ENCODE data around the gene GABRB2. TPM values are rescaled to one million over a fixed set of nuclear protein-coding genes. Genes with fewer than 3 reads are reported as not detected.

Gene GABRB2
- total and polyA plus RNA-seq, 2 experiments from 2014 or later = not detected

DNA sequence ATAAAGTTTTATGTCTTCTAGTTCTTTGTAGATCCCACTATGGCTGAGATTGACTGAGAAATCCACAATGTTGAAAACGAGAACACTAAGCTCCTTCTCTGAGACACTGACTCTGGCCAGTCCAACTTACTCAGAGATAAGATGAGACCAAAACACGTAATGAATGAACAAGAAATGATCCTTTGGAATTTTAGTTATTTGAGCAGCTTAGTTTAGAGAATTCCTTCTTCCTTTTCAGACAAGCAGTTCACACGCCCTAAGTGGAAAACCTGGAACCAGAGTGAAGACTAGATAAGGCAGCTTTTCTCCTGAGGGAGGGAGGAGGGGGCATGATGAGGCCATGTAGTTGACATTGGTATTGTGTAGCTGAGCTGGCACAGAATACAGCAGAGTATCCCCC is 139.6 kb downstream of the GABRB2 start:
- H3K4me2 ChIP-seq (ENCODE audit: unreplicated experiment) = no peak overlapping the region
- H3K27me3 ChIP-seq (replicated peaks; ENCODE audit: insufficient read depth) = no peaks in the 10 kb centered on the region
- no peak for DNase-seq
- H3K36me3 ChIP-seq (ENCODE audit: low read depth) = no peaks in the 10 kb centered on the region
- H3K27ac ChIP-seq = no peak overlapping the region
- no peaks in the 10 kb centered on the region for H3F3A ChIP-seq (ENCODE audit: insufficient read depth)
- no peaks in the 10 kb centered on the region for H3K4me1 ChIP-seq (ENCODE audit: insufficient read depth)
- TF ChIP-seq EZH2phosphoT487 (IDR thresholded peaks at IDR 0.05; ENCODE audit: insufficient read depth, low read depth) (no peak), EZH2 (IDR thresholded peaks at IDR 0.05; ENCODE audit: insufficient read depth, poor library complexity, severe bottlenecking) (no peak)
- H3K79me2 ChIP-seq (ENCODE audit: insufficient read depth) = no peaks in the 10 kb centered on the region
- in situ Hi-C loops (cut with MboI) = no loop called here
- 11 to 12% methylated on average over 3 of the region's 3 CpGs for WGBS, 2 experiments (ENCODE audit: low coverage in 1 of 2, low lambda C conversion rate in 2 of 2, missing lambda C conversion rate in 2 of 2)
- no peaks in the 10 kb centered on the region for H4K20me1 ChIP-seq (ENCODE audit: insufficient read depth)
- no peaks in the 10 kb centered on the region for H3K9me2 ChIP-seq (ENCODE audit: insufficient read depth)
- H3K4me3 ChIP-seq = no peak overlapping the region
- no peak overlapping the region for H2AFZ ChIP-seq
- no peak overlapping the region for H3K9ac ChIP-seq
- H3K9me3 ChIP-seq (ENCODE audit: low read depth) = no peaks in the 10 kb centered on the region

- in situ Hi-C loops (cut with MboI) = no loop called here
- 18 to 31% methylated on average over 1 of the region's 1 CpG for WGBS, 2 experiments (ENCODE audit: low coverage in 1 of 2, low lambda C conversion rate in 2 of 2, missing lambda C conversion rate in 2 of 2)
- H3K4me2 ChIP-seq (ENCODE audit: unreplicated experiment) = no peak overlapping the region
Observed at GRCh38 chr5:161403996-161404395, 142.5 kb downstream of the GABRB2 start.

DNA sequence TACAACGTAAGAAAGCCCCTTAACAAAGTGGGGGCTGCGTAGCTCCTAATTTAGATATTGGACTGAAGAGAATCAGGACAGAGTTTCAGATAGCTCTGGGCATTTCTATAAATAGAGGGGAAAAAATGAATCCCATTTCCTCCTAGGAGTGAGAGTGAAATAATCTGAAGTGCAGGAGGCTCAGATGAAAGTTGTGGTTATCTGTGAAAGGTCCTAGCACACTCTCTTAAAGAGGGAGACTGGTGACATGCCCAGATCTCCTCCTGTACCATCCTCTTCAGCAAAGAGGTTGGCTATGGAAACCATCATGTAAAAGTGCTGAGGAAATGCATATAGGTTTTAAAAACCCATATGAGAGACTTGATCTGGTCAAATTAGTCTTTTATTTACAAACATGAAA is 143.4 kb downstream of the GABRB2 start:
- in situ Hi-C loops (cut with MboI) = no loop called here
- no peaks in the 10 kb centered on the region for H4K20me1 ChIP-seq (ENCODE audit: insufficient read depth)
- no peaks in the 10 kb centered on the region for H3F3A ChIP-seq (ENCODE audit: insufficient read depth)
- H3K36me3 ChIP-seq (ENCODE audit: low read depth) = no peaks in the 10 kb centered on the region
- no peak overlapping the region for H3K27ac ChIP-seq
- H3K79me2 ChIP-seq (ENCODE audit: insufficient read depth) = no peaks in the 10 kb centered on the region
- DNase-seq = no peak
- no peaks in the 10 kb centered on the region for H3K27me3 ChIP-seq (replicated peaks; ENCODE audit: insufficient read depth)
- no peak overlapping the region for H3K9ac ChIP-seq
- no peaks in the 10 kb centered on the region for H3K9me2 ChIP-seq (ENCODE audit: insufficient read depth)
- WGBS, 2 experiments (ENCODE audit: low coverage in 1 of 2, low lambda C conversion rate in 2 of 2, missing lambda C conversion rate in 2 of 2) = 26 to 32% methylated on average over 2 of the region's 2 CpGs
- no peaks in the 10 kb centered on the region for H3K9me3 ChIP-seq (ENCODE audit: low read depth)
- H3K4me1 ChIP-seq (ENCODE audit: insufficient read depth) = no peaks in the 10 kb centered on the region
- TF ChIP-seq EZH2 (IDR thresholded peaks at IDR 0.05; ENCODE audit: insufficient read depth, poor library complexity, severe bottlenecking) = no peak
- no peak for TF ChIP-seq EZH2phosphoT487 (IDR thresholded peaks at IDR 0.05; ENCODE audit: insufficient read depth, low read depth)
- no peak overlapping the region for H3K4me3 ChIP-seq
- no peak overlapping the region for H2AFZ ChIP-seq
- no peak overlapping the region for H3K4me2 ChIP-seq (ENCODE audit: unreplicated experiment)

More at GRCh38 chr5:161403996-161404395, 142.5 kb downstream of the GABRB2 start:
- no peaks in the 10 kb centered on the region for H3K4me1 ChIP-seq (ENCODE audit: insufficient read depth)
- H3K27me3 ChIP-seq (replicated peaks; ENCODE audit: insufficient read depth) = no peaks in the 10 kb centered on the region
- no peak overlapping the region for H3K27ac ChIP-seq
- TF ChIP-seq EZH2 (IDR thresholded peaks at IDR 0.05; ENCODE audit: insufficient read depth, poor library complexity, severe bottlenecking) (no peak), EZH2phosphoT487 (IDR thresholded peaks at IDR 0.05; ENCODE audit: insufficient read depth, low read depth) (no peak)
- no peak overlapping the region for H3K4me3 ChIP-seq
- H4K20me1 ChIP-seq (ENCODE audit: insufficient read depth) = no peaks in the 10 kb centered on the region
- no peaks in the 10 kb centered on the region for H3K36me3 ChIP-seq (ENCODE audit: low read depth)
- H2AFZ ChIP-seq = no peak overlapping the region
- H3K9ac ChIP-seq = no peak overlapping the region
- no peaks in the 10 kb centered on the region for H3K9me2 ChIP-seq (ENCODE audit: insufficient read depth)
- no peak for DNase-seq
- H3K79me2 ChIP-seq (ENCODE audit: insufficient read depth) = no peaks in the 10 kb centered on the region
- no peaks in the 10 kb centered on the region for H3F3A ChIP-seq (ENCODE audit: insufficient read depth)
- no peaks in the 10 kb centered on the region for H3K9me3 ChIP-seq (ENCODE audit: low read depth)

- H3K4me2 ChIP-seq (ENCODE audit: unreplicated experiment) = no peak overlapping the region
- H2AFZ ChIP-seq = no peak overlapping the region
- H3K79me2 ChIP-seq (ENCODE audit: insufficient read depth) = no peaks in the 10 kb centered on the region
- no peaks in the 10 kb centered on the region for H3K36me3 ChIP-seq (ENCODE audit: low read depth)
- no peaks in the 10 kb centered on the region for H3K9me3 ChIP-seq (ENCODE audit: low read depth)
- H3K27ac ChIP-seq = no peak overlapping the region
- H3K27me3 ChIP-seq (replicated peaks; ENCODE audit: insufficient read depth) = no peaks in the 10 kb centered on the region
- no peaks in the 10 kb centered on the region for H3K9me2 ChIP-seq (ENCODE audit: insufficient read depth)
- no peaks in the 10 kb centered on the region for H3K4me1 ChIP-seq (ENCODE audit: insufficient read depth)
- H3K9ac ChIP-seq = no peak overlapping the region
- DNase-seq = no peak
- in situ Hi-C loops (cut with MboI) = no loop called here
- H3K4me3 ChIP-seq = no peak overlapping the region
- no peaks in the 10 kb centered on the region for H3F3A ChIP-seq (ENCODE audit: insufficient read depth)
- H4K20me1 ChIP-seq (ENCODE audit: insufficient read depth) = no peaks in the 10 kb centered on the region
- TF ChIP-seq EZH2 (IDR thresholded peaks at IDR 0.05; ENCODE audit: insufficient read depth, poor library complexity, severe bottlenecking) (no peak), EZH2phosphoT487 (IDR thresholded peaks at IDR 0.05; ENCODE audit: insufficient read depth, low read depth) (no peak)
- WGBS, 2 experiments (ENCODE audit: low coverage in 1 of 2, low lambda C conversion rate in 2 of 2, missing lambda C conversion rate in 2 of 2) = 45 to 46% methylated on average over 4 of the region's 4 CpGs
Observed at GRCh38 chr5:161400583-161400982, 145.9 kb downstream of the GABRB2 start.

GRCh38 chr5:161399996-161400562 is 146.4 kb downstream of the GABRB2 start:
- H3K36me3 ChIP-seq (ENCODE audit: low read depth) = no peaks in the 10 kb centered on the region
- H3F3A ChIP-seq (ENCODE audit: insufficient read depth) = no peaks in the 10 kb centered on the region
- no peaks in the 10 kb centered on the region for H3K79me2 ChIP-seq (ENCODE audit: insufficient read depth)
- no peak for DNase-seq
- H3K4me1 ChIP-seq (ENCODE audit: insufficient read depth) = no peaks in the 10 kb centered on the region
- no peak overlapping the region for H3K4me3 ChIP-seq
- no peaks in the 10 kb centered on the region for H3K9me2 ChIP-seq (ENCODE audit: insufficient read depth)
- H3K9ac ChIP-seq = no peak overlapping the region
- no peak overlapping the region for H3K4me2 ChIP-seq (ENCODE audit: unreplicated experiment)
- in situ Hi-C loops (cut with MboI) = no loop called here
- TF ChIP-seq EZH2phosphoT487 (IDR thresholded peaks at IDR 0.05; ENCODE audit: insufficient read depth, low read depth) (no peak), EZH2 (IDR thresholded peaks at IDR 0.05; ENCODE audit: insufficient read depth, poor library complexity, severe bottlenecking) (no peak)
- no peak overlapping the region for H2AFZ ChIP-seq
- no peak overlapping the region for H3K27ac ChIP-seq
- no peaks in the 10 kb centered on the region for H3K9me3 ChIP-seq (ENCODE audit: low read depth)
- 23 to 25% methylated on average over 6 of the region's 6 CpGs for WGBS, 2 experiments (ENCODE audit: low coverage in 1 of 2, low lambda C conversion rate in 2 of 2, missing lambda C conversion rate in 2 of 2)
- H3K27me3 ChIP-seq (replicated peaks; ENCODE audit: insufficient read depth) = no peaks in the 10 kb centered on the region
- no peaks in the 10 kb centered on the region for H4K20me1 ChIP-seq (ENCODE audit: insufficient read depth)
